ENCODE results near the gene ARMC5.

DNA sequence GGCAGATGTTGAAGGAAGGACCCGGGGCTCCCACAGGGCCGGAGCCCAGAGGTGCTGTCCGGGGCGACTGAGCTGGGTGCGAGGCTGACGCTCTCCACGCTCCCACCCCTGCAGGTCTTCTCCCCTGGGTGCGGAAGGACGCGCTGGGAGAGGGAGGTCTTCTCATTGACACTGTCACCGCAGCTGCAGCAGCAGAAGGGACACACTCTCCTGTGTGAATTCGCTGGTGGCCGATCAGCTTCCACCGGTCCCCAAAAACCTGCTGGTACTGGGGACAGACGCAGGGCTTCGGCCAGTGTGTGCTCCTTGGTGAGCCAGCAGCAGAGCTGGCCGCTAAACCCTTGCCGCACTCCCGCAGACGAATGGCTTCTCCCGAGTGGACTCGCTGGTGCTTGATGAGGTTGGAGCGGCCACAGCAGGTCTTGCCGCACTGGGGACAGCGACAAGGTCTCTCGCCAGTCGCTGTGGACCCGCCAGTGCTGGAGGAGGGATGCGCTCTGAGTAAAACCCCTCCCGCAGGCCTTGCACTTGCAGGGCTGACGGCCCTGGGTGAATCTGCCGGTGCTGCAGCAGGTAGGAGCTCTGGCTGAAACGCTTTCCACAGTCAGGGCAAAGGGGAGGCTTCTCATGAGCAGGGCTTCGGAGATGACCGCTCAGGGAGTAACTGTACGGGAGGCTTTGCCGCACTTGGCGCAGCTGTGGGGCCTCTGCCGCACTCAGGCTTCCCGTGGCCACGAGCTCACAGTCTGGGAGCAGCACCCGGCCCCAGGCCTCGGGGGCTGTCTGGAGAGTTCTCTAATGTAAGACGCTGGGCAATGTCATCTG is 22.9 kb upstream of the ARMC5 start:
- TF ChIP-seq, protein P1, sequence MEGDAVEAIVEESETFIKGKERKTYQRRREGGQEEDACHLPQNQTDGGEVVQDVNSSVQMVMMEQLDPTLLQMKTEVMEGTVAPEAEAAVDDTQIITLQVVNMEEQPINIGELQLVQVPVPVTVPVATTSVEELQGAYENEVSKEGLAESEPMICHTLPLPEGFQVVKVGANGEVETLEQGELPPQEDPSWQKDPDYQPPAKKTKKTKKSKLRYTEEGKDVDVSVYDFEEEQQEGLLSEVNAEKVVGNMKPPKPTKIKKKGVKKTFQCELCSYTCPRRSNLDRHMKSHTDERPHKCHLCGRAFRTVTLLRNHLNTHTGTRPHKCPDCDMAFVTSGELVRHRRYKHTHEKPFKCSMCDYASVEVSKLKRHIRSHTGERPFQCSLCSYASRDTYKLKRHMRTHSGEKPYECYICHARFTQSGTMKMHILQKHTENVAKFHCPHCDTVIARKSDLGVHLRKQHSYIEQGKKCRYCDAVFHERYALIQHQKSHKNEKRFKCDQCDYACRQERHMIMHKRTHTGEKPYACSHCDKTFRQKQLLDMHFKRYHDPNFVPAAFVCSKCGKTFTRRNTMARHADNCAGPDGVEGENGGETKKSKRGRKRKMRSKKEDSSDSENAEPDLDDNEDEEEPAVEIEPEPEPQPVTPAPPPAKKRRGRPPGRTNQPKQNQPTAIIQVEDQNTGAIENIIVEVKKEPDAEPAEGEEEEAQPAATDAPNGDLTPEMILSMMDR (IDR thresholded peaks at IDR 0.05 in 4 of 5, conservative IDR thresholded peaks at IDR 0.05 in 1 of 5) = no peak
- TF ChIP-seq POLR2A (IDR thresholded peaks at IDR 0.05) = no peak

Data from gastrocnemius medialis (tissue), 4 donors.